Tibial nerve (tissue), 4 donors: ENCODE data around the gene FYCO1.

ENCODE experiments used
- EP300 ChIP-seq, 2 donors: sonication (generic); formaldehyde crosslinking; IDR thresholded peaks; one replicate each; pipeline ENCODE4 v1.6.1; 2017; ENCODE audit warnings: antibody characterized with exemption in 2 of 2, mild to moderate bottlenecking in 1 of 2
- TF ChIP-seq, protein P1 (sequence below), 5 experiments: fragments of 200-600 bp in 3 of 5; fragments of 450-650 bp in 2 of 5; sonication (generic) in 3 of 5; IDR thresholded peaks; one replicate each; pipeline ENCODE4 v1.5.1; 2016 to 2019; ENCODE audit warnings: antibody characterized with exemption in 5 of 5, mild to moderate bottlenecking in 3 of 5, moderate library complexity in 2 of 5

DNA sequence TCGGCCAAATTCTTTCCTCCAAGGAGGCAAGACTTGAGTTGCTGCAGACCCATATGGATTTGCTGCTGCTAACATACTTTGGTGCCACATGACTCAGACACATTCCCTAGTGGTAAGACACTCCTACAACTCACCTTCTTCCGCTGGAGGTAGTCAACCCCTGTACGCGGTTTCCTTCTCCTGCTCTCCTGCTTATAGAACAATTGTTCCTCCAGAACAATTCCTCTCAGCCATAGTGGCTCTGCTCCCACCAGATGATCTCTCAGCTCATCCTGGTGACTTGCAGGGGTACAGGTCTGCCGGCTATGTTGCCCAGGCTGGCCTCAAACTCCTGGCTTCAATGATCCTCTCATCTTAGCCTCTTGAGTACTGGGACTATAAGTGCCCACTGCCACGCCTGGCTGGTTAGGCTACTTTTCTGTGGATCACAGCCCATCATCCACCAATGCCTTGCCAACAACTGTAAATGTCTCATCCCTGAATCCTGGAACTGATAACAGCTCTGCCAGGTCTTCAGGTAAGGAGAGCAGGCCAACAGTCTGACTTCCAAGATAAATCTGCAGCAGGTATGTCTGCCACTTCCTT lies 54.8 kb downstream of the FYCO1 start:
- no peak for TF ChIP-seq EP300 (IDR thresholded peaks at IDR 0.05)
- TF ChIP-seq, protein P1, sequence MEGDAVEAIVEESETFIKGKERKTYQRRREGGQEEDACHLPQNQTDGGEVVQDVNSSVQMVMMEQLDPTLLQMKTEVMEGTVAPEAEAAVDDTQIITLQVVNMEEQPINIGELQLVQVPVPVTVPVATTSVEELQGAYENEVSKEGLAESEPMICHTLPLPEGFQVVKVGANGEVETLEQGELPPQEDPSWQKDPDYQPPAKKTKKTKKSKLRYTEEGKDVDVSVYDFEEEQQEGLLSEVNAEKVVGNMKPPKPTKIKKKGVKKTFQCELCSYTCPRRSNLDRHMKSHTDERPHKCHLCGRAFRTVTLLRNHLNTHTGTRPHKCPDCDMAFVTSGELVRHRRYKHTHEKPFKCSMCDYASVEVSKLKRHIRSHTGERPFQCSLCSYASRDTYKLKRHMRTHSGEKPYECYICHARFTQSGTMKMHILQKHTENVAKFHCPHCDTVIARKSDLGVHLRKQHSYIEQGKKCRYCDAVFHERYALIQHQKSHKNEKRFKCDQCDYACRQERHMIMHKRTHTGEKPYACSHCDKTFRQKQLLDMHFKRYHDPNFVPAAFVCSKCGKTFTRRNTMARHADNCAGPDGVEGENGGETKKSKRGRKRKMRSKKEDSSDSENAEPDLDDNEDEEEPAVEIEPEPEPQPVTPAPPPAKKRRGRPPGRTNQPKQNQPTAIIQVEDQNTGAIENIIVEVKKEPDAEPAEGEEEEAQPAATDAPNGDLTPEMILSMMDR (IDR thresholded peaks at IDR 0.05), result no peak
